Activated CD8-positive, alpha-beta memory T cell treated with anti-CD3 and anti-CD28 coated beads for 24 hours (primary cell): ENCODE measurements around the gene PTPRN2.
A peak's percentile ranks its signal among the peaks of the same experiment; 100 is the strongest.
"Not testable (repeated sequence)": the region's sequence is repeated elsewhere in the genome, so short reads cannot be mapped to it uniquely, and the experiment has no call there.

Experiments
- DNase-seq: peaks from one replicate; pipeline ENCODE4 v3.0.0-alpha.2; 2020

The PTPRN2 gene

GRCh38 chr7:158587162-158588084 lies at the start of gene PTPRN2:
Gene PTPRN2 (minus strand): TSS chr7:158587823.
- DNase-seq: peak; percentile 79

- DNase-seq: no peak
Observed at GRCh38 chr7:158633055-158633956, 45.7 kb upstream of the PTPRN2 start.

GRCh38 chr7:158631574-158632195 lies 44.1 kb upstream of the PTPRN2 start:
- DNase-seq: no peak

- not testable (repeated sequence) for DNase-seq
Observed at GRCh38 chr7:158626289-158626688, 38.7 kb upstream of the PTPRN2 start.

DNA sequence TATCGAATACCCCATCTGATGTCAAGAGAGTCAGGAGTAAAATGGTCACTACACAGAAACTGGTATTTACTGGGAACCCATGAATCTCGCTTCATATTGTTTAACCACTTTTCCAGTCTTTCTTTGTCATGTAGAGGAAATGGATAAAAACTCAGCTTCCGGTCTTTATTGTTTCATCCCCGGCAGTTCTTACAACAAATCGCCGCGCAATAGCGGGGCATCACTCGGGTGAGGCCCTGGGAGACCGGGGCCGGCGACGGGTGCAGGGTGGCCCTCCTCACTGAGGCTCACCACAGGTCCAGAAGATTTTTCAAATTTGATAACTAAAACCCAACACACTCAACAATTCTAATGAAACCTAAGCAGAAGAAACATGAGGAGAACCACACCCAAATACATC lies 35.6 kb upstream of the PTPRN2 start:
- no peak for DNase-seq

- DNase-seq: no peak
Observed at GRCh38 chr7:158620839-158621441, 33.3 kb upstream of the PTPRN2 start.

DNA sequence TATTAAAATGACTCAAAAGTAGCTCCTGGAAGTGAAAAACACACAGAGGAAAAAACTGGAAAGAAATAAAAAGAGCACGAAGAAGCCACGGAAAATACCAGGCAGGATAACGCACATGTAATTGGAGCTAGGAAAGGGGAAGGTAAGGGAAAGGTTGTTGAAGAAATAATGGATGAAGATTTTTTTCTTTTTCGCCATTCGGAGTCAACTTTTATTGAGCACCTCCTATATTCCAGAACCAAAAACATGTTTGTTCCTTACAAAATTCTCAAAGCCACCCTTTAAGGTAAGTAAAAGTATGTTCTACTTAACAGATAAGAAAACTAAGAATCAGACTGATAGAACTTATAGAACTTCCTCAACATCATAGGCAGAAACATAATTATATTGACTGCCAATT lies 32.8 kb upstream of the PTPRN2 start:
- DNase-seq: no peak

DNA sequence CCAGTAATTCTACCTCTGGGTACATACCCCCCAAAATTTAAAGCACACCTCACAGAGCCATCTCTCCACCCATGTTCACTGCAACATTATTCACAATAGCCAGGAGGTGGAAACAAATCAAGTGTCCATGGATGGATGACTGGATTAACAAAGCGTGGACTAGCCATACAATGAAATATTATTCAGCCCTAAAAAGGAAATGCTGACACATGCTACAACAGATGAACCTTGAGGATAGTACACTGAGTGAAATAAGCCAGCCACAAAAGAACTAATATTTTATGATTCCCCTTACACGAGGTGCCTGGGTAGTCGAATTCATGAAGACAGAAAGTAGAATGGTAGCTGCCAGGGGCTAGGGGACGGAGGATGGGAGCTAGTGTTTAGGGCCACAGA lies 31.1 kb upstream of the PTPRN2 start:
- DNase-seq: no peak

DNA sequence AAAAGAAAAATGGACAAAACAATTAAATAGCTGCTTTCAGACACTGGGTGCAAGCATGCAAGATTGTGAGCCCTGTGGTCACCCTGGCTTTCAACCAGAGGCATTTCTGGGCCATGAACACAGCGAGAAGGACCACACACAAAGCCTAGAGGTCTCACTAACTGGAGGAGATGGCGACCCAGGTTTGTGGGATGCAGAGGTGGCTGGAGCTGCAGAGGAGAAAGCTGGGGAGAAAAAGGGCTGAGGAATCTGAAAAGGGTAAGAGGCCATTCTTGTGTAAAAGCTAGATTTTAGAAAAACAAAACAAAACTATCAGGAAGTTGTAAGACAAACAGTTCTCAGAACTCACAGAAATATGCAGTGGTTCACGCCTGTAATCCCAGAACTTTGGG lies 30.1 kb upstream of the PTPRN2 start:
- DNase-seq: no peak

DNA sequence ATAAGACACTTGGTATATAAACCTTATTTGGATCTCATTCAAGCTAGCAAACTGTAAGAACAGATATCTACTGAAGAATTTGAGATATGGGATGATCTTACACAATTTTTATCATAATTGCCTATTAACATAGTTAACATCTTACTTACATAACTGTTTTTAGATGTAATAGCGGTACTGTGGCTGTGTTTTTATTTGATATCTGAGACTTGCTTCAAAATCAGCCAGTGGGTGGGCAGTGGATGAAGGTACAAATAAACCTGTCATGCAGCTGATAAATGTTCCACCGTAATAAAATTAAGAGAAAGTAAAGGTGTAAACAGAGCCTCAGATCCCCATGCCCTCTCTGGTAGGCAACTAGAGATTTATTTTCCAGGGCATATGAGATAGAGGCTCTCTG lies 28.4 kb upstream of the PTPRN2 start:
- no peak for DNase-seq

- no peak for DNase-seq
Observed at GRCh38 chr7:158614700-158615099, 27.1 kb upstream of the PTPRN2 start.

GRCh38 chr7:158613481-158613880 lies 25.9 kb upstream of the PTPRN2 start:
- no peak for DNase-seq

GRCh38 chr7:158612546-158612945 lies 24.9 kb upstream of the PTPRN2 start:
- DNase-seq: no peak

- DNase-seq: no peak
Observed at GRCh38 chr7:158611541-158611940, 23.9 kb upstream of the PTPRN2 start.

DNA sequence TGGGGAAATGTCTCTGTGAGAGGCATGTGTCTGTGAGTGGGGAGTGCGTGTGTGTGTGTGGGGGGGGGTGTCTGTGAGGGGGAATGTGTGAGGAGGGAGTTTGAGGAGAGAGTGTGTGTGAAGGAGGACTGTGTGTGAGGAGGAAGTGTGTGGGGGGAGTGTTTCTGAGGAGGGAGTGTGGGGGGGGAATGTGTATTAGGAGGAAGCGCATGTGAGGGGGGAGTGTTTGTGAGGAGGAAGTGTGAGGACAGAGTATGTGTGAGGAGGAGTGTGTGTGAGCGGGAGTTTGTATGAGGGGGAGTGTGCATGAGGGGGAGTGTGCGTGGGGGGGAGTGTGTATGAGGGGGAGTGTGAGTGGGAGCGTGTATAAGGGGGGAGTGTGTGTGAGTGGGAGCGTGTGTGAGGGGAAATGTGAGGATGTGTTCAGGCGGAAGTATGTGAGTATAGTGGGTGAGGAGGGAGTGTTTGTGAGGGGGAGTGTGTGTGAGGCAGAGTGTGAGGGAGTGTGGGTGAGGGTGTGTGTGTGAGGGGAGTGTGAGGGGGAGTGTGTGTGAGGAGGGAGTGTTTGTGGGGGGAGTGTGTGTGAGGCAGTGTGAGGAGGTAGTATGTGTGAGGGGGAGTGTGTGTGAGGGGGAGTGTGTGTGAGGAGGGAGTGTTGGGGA lies 21.8 kb upstream of the PTPRN2 start:
- no peak for DNase-seq

GRCh38 chr7:158607563-158607962 lies 19.9 kb upstream of the PTPRN2 start:
- no peak for DNase-seq

GRCh38 chr7:158606671-158607424 lies 19.2 kb upstream of the PTPRN2 start:
- DNase-seq: no peak

- DNase-seq: no peak
Observed at GRCh38 chr7:158606129-158606528, 18.5 kb upstream of the PTPRN2 start.

DNA sequence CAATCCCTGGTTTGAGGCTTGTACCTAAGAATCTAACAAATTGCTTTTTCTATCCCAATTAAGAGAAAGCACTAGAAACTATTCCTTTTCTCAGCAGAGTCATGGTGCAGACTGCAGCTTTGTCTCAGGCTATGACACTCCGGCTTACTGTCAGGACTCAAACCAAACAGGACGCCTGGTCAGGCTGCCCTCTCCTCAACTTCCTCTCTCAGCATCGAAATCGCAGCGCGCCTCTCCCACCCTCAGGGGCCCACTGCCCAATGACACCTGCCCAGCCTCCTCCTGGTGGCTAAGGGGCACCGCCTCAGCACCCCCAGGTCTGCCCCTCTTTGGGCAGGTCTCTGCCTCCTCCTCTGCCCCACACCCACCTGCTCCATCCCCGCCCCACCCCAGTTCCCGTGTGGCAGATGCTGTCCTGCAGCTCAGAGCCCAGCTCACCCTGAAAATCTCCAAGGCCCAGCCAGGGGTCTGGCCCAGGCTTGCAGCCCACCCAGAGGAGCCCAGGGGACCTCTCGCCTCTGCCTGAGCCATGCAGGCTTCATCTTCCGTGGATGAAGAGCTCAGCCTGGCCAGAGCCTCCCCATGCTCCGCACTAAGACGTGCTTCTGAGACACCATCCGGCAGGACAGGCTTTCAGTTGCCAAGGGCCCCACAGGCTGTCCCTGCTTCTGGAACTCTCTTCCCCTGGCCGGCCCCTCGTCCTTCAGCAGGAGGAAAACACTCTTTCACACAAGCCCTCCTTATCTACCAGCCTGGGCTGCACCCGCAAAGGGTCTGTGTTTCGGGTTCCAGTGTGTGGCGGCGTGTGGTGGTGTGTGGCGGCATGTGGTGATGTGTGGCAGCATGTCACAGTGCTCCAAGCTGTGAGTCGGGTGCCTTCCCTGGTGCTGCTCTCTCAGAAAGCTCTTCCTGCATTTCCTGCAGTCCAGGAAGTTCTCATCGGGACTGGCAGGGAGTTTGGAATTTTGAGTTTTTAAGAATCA lies 16.4 kb upstream of the PTPRN2 start:
- no peak for DNase-seq
